ENCODE results near the gene GALK1.
A peak's percentile ranks its signal among the peaks of the same experiment; 100 is the strongest.

GALK1 gene

GRCh38 chr17:75764711-75765421 is at the start of gene GALK1:
Gene GALK1, minus strand, starts transcription at chr17:75765192. Its CDS starts 56 bp downstream, at chr17:75765136.
- peak within 1 kb of the TSS; percentile 86 for H3K9ac ChIP-seq (ENCODE audit: low read length)
- H3K27me3 ChIP-seq (ENCODE audit: low read depth, low read length) = no peaks in the 10 kb centered on the region
- H4K20me1 ChIP-seq (ENCODE audit: insufficient read depth, low read length) = no peaks in the 10 kb centered on the region
- H3K79me2 ChIP-seq (ENCODE audit: low read length) = no peaks in the 10 kb centered on the region
- H3K36me3 ChIP-seq (replicated peaks; ENCODE audit: low read depth, low read length) = peaks cover 3% of the 10 kb centered on the region
- peaks cover 11% of the 10 kb centered on the region for H3K4me1 ChIP-seq (ENCODE audit: low read length)
- H3K9me3 ChIP-seq (ENCODE audit: insufficient read depth, low read length) = no peaks in the 10 kb centered on the region
- H3K4me3 ChIP-seq (ENCODE audit: low read length) = peak within 1 kb of the TSS; percentile 84
- H3K4me2 ChIP-seq (ENCODE audit: low read length) = peak within 1 kb of the TSS; percentile 94
- TF ChIP-seq CTCF (IDR thresholded peaks at IDR 0.05; ENCODE audit: low read depth, low read length) (peak; percentile 70), EZH2phosphoT487 (IDR thresholded peaks at IDR 0.05; ENCODE audit: low read depth) (no peak)
- peak within 1 kb of the TSS; percentile 60 for H2AFZ ChIP-seq (ENCODE audit: low read depth, low read length)
- H3K27ac ChIP-seq (ENCODE audit: low read length) = 0 out of 2 replicates have a peak within 1 kb of the TSS, but pooled peaks have one; percentile 10

DNA sequence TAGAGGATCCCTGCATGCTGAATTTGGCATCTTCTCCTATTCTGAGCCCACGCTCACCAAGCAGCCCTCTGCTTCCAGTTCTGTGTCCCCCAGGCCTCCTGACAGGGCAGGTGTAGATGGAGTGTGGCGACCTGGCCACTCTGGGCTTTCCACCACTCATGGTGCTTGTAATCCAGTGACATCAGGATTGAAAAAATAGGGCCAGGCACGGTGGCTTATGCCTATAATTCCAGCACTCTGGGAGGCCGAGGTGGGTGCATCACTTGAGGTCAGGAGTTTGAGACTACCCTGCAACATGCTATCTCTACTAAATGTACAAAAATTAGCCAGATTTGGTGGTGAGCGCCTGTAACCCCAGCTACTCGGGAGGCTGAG is 49.0 kb upstream of the GALK1 start:
- Histone ChIP-seq H2AFZ (ENCODE audit: low read depth, low read length) (no peak overlapping the region), H3K9me3 (ENCODE audit: insufficient read depth, low read length) (no peaks in the 10 kb centered on the region), H3K27me3 (ENCODE audit: low read depth, low read length) (no peaks in the 10 kb centered on the region), H3K27ac (ENCODE audit: low read length) (no peak overlapping the region), H3K9ac (ENCODE audit: low read length) (no peak overlapping the region), H3K4me3 (ENCODE audit: low read length) (no peak overlapping the region), H3K36me3 (replicated peaks; ENCODE audit: low read depth, low read length) (peaks cover 28% of the 10 kb centered on the region), H4K20me1 (ENCODE audit: insufficient read depth, low read length) (no peaks in the 10 kb centered on the region), H3K4me2 (ENCODE audit: low read length) (no peak overlapping the region), H3K4me1 (ENCODE audit: low read length) (no peaks in the 10 kb centered on the region), H3K79me2 (ENCODE audit: low read length) (no peaks in the 10 kb centered on the region)
- TF ChIP-seq CTCF (IDR thresholded peaks at IDR 0.05; ENCODE audit: low read depth, low read length) (no peak), EZH2phosphoT487 (IDR thresholded peaks at IDR 0.05; ENCODE audit: low read depth) (no peak)

- Histone ChIP-seq H3K4me1 (ENCODE audit: low read length) (no peaks in the 10 kb centered on the region), H4K20me1 (ENCODE audit: insufficient read depth, low read length) (peaks cover 3% of the 10 kb centered on the region; the same call in 1 of the 2 replicates), H3K36me3 (replicated peaks; ENCODE audit: low read depth, low read length) (peaks cover 24% of the 10 kb centered on the region), H3K27me3 (ENCODE audit: low read depth, low read length) (no peaks in the 10 kb centered on the region), H3K79me2 (ENCODE audit: low read length) (no peaks in the 10 kb centered on the region), H3K4me2 (ENCODE audit: low read length) (no peak overlapping the region), H3K27ac (ENCODE audit: low read length) (no peak overlapping the region), H3K4me3 (ENCODE audit: low read length) (no peak overlapping the region), H3K9me3 (ENCODE audit: insufficient read depth, low read length) (no peaks in the 10 kb centered on the region), H3K9ac (ENCODE audit: low read length) (no peak overlapping the region), H2AFZ (ENCODE audit: low read depth, low read length) (no peak overlapping the region)
- TF ChIP-seq CTCF (IDR thresholded peaks at IDR 0.05; ENCODE audit: low read depth, low read length) (no peak), EZH2phosphoT487 (IDR thresholded peaks at IDR 0.05; ENCODE audit: low read depth) (no peak)
Measured at GRCh38 chr17:75813081-75814020, 48.4 kb upstream of the GALK1 start.

All from OCI-LY3 (cell line).